ENCODE results near the gene ANXA5.

GRCh38 chr4:121679951-121680350, 16.8 kb downstream of the ANXA5 start:
- TF ChIP-seq, protein P1, sequence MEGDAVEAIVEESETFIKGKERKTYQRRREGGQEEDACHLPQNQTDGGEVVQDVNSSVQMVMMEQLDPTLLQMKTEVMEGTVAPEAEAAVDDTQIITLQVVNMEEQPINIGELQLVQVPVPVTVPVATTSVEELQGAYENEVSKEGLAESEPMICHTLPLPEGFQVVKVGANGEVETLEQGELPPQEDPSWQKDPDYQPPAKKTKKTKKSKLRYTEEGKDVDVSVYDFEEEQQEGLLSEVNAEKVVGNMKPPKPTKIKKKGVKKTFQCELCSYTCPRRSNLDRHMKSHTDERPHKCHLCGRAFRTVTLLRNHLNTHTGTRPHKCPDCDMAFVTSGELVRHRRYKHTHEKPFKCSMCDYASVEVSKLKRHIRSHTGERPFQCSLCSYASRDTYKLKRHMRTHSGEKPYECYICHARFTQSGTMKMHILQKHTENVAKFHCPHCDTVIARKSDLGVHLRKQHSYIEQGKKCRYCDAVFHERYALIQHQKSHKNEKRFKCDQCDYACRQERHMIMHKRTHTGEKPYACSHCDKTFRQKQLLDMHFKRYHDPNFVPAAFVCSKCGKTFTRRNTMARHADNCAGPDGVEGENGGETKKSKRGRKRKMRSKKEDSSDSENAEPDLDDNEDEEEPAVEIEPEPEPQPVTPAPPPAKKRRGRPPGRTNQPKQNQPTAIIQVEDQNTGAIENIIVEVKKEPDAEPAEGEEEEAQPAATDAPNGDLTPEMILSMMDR (conservative IDR thresholded peaks at IDR 0.05; ENCODE audit: low read length), result no peak
- no peak for TF ChIP-seq EZH2phosphoT487 (IDR thresholded peaks at IDR 0.05; ENCODE audit: borderline replicate concordance, low read depth, low read length)

Data from OCI-LY7 (cell line).